Mucosa of stomach (tissue), 1 donor: Measurements from ENCODE around the gene MCF2L2.

Experiments
- H3K27me3 ChIP-seq: one replicate; pipeline ENCODE4 v1.7.0; 2013; ENCODE audit warnings: mild to moderate bottlenecking, low read length; ENCODE audit not compliant: control insufficient read depth, insufficient read depth
- H3K36me3 ChIP-seq: one replicate; pipeline ENCODE4 v1.7.0; 2013; ENCODE audit warnings: low read length; ENCODE audit not compliant: control insufficient read depth, insufficient read depth
- H3K4me1 ChIP-seq: one replicate; pipeline ENCODE4 v1.7.0; 2013; ENCODE audit warnings: mild to moderate bottlenecking, low read length; ENCODE audit not compliant: control insufficient read depth, insufficient read depth
- H3K4me3 ChIP-seq: one replicate; pipeline ENCODE4 v1.7.0; 2013; ENCODE audit warnings: low read length
- H3K9ac ChIP-seq: one replicate; pipeline ENCODE4 v1.7.0; 2013; ENCODE audit warnings: mild to moderate bottlenecking, low read length, moderate library complexity
- H3K9me3 ChIP-seq: one replicate; pipeline ENCODE4 v1.7.0; 2013; ENCODE audit warnings: mild to moderate bottlenecking, low read length, moderate library complexity; ENCODE audit not compliant: control insufficient read depth
- donor health status: Pancreatic carcinoma.

The MCF2L2 gene

GRCh38 chr3:183388213-183388895 lies 40.1 kb downstream of the MCF2L2 start:
- H3K4me1 ChIP-seq = peaks cover 7% of the 10 kb centered on the region
- H3K4me3 ChIP-seq = no peak overlapping the region
- no peaks in the 10 kb centered on the region for H3K9me3 ChIP-seq
- H3K27me3 ChIP-seq = no peaks in the 10 kb centered on the region
- H3K9ac ChIP-seq = no peak overlapping the region
- H3K36me3 ChIP-seq = no peaks in the 10 kb centered on the region

DNA sequence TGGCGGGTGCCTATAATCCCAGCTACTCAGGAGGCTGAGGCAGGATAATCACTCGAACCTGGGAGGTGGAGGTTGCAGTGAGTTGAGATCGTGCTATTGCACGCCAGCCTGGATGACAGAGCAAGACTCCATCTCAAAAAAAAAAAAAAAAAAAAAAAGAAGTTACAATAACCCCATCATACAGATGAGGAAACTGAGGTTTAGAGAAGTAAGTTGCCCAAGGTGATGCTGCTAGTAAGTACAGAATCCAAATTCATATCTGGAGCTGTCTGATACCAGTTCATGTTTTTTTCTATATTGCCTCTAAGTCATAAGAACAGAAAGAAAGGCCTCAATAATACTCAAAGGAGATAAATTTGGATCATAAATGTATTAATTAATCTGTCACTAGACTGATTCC lies 40.6 kb downstream of the MCF2L2 start:
- no peak overlapping the region for H3K9ac ChIP-seq
- no peaks in the 10 kb centered on the region for H3K36me3 ChIP-seq
- H3K9me3 ChIP-seq = no peaks in the 10 kb centered on the region
- H3K4me3 ChIP-seq = no peak overlapping the region
- peaks cover 7% of the 10 kb centered on the region for H3K4me1 ChIP-seq
- no peaks in the 10 kb centered on the region for H3K27me3 ChIP-seq

GRCh38 chr3:183386651-183387050 lies 41.8 kb downstream of the MCF2L2 start:
- Histone ChIP-seq H3K4me1 (peaks cover 7% of the 10 kb centered on the region), H3K9ac (no peak overlapping the region), H3K4me3 (no peak overlapping the region), H3K27me3 (no peaks in the 10 kb centered on the region), H3K36me3 (no peaks in the 10 kb centered on the region), H3K9me3 (no peaks in the 10 kb centered on the region)

GRCh38 chr3:183385698-183386613 lies 42.5 kb downstream of the MCF2L2 start:
- Histone ChIP-seq H3K27me3 (no peaks in the 10 kb centered on the region), H3K36me3 (no peaks in the 10 kb centered on the region), H3K4me3 (no peak overlapping the region), H3K9me3 (no peaks in the 10 kb centered on the region), H3K9ac (peak overlapping the region; percentile 24), H3K4me1 (peaks cover 11% of the 10 kb centered on the region)

- Histone ChIP-seq H3K9ac (no peak overlapping the region), H3K4me1 (peaks cover 30% of the 10 kb centered on the region), H3K27me3 (no peaks in the 10 kb centered on the region), H3K4me3 (no peak overlapping the region), H3K36me3 (no peaks in the 10 kb centered on the region), H3K9me3 (no peaks in the 10 kb centered on the region)
Observed at GRCh38 chr3:183381673-183382072, 46.7 kb downstream of the MCF2L2 start.

- no peaks in the 10 kb centered on the region for H3K36me3 ChIP-seq
- H3K4me3 ChIP-seq = no peak overlapping the region
- H3K27me3 ChIP-seq = no peaks in the 10 kb centered on the region
- peaks cover 30% of the 10 kb centered on the region for H3K4me1 ChIP-seq
- H3K9ac ChIP-seq = no peak overlapping the region
- no peaks in the 10 kb centered on the region for H3K9me3 ChIP-seq
Observed at GRCh38 chr3:183381179-183381578, 47.2 kb downstream of the MCF2L2 start.

DNA sequence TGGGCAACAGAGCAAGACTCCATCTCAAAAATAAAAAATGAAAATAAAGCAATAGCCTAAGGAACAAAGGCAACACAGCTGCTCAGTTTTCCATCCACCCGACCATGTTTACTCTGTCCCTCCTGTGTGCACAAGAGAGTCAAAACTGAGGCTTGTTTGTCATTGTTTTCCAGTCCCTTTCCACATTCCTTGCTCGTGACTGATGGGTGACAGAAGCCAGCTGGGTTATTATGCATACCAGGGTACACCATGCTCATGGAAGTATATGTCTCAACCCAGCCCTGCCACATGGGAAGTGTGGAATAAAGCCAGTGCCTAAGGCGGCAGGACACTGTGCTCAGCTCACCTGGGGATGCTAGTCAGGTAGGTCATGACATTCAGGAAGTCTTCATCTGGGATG lies 49.5 kb downstream of the MCF2L2 start:
- Histone ChIP-seq H3K9ac (no peak overlapping the region), H3K36me3 (no peaks in the 10 kb centered on the region), H3K4me1 (peaks cover 23% of the 10 kb centered on the region), H3K4me3 (no peak overlapping the region), H3K9me3 (no peaks in the 10 kb centered on the region), H3K27me3 (no peaks in the 10 kb centered on the region)

GRCh38 chr3:183378545-183378944 lies 49.9 kb downstream of the MCF2L2 start:
- no peaks in the 10 kb centered on the region for H3K36me3 ChIP-seq
- no peaks in the 10 kb centered on the region for H3K9me3 ChIP-seq
- H3K4me1 ChIP-seq = peaks cover 23% of the 10 kb centered on the region
- no peak overlapping the region for H3K9ac ChIP-seq
- H3K27me3 ChIP-seq = no peaks in the 10 kb centered on the region
- no peak overlapping the region for H3K4me3 ChIP-seq

GRCh38 chr3:183378008-183378407 lies 50.4 kb downstream of the MCF2L2 start:
- Histone ChIP-seq H3K9ac (no peak overlapping the region), H3K9me3 (no peaks in the 10 kb centered on the region)

GRCh38 chr3:183377307-183377959 lies 51.0 kb downstream of the MCF2L2 start:
- H3K4me1 ChIP-seq = peaks cover 23% of the 10 kb centered on the region
- H3K36me3 ChIP-seq = no peaks in the 10 kb centered on the region
- no peak overlapping the region for H3K9ac ChIP-seq
- no peaks in the 10 kb centered on the region for H3K27me3 ChIP-seq
- no peak overlapping the region for H3K4me3 ChIP-seq
- no peaks in the 10 kb centered on the region for H3K9me3 ChIP-seq

More at GRCh38 chr3:183378008-183378407, 50.4 kb downstream of the MCF2L2 start:
- H3K4me3 ChIP-seq = no peak overlapping the region
- H3K27me3 ChIP-seq = no peaks in the 10 kb centered on the region
- H3K4me1 ChIP-seq = peaks cover 23% of the 10 kb centered on the region
- H3K36me3 ChIP-seq = no peaks in the 10 kb centered on the region

DNA sequence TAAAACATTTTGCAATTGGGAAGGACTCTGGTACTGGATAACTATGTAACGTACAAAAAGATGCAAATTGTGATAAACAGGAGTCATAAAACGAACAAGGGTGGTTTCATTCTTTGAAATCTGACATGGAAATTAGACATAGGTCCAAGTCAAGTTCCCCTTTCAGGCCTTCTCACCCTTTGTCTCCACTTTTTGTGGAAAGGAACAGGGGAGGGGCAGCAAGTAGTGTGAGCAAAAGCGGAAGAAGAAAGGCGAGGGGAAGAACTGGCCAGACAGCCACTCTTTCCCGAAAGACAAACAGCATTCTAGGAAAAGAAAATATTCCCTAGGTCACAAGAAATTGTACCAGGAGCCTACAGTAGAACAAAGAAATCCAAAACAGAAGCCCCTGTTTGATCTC lies 52.6 kb downstream of the MCF2L2 start:
- H3K4me3 ChIP-seq = no peak overlapping the region
- H3K27me3 ChIP-seq = no peaks in the 10 kb centered on the region
- no peak overlapping the region for H3K9ac ChIP-seq
- no peaks in the 10 kb centered on the region for H3K9me3 ChIP-seq
- no peaks in the 10 kb centered on the region for H3K36me3 ChIP-seq
- peaks cover 21% of the 10 kb centered on the region for H3K4me1 ChIP-seq

DNA sequence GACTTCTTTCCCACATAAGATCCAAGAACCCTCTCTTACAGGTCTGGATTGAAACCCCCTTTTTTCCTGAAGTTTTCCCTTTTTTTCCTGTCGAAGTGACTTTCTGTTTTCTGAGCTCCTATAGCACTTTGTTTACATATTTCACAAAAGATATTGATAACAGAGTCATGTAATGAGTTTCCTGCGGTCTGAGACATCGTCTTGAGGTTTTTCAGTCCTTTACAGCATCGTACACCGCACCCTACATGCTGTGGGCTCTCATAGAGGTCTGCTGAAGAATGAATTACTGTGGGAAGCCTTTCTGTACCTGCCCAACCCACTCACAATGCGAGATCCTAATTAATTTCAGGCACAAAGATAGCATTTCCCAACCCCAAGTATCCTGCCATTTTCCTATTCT lies 53.1 kb downstream of the MCF2L2 start:
- no peaks in the 10 kb centered on the region for H3K27me3 ChIP-seq

More for the DNA sequence above, 53.1 kb downstream of the MCF2L2 start:
- Histone ChIP-seq H3K4me1 (peaks cover 21% of the 10 kb centered on the region), H3K36me3 (no peaks in the 10 kb centered on the region), H3K4me3 (no peak overlapping the region), H3K9me3 (no peaks in the 10 kb centered on the region), H3K9ac (no peak overlapping the region)
